GM21737 (cell line): ENCODE measurements around the gene ABHD17B.

ENCODE experiments used
- ATAC-seq: cut with Tn5 transposase; IDR thresholded peaks from one replicate; pipeline ENCODE4 v1.9.1; 2021; ENCODE audit warnings: mild to moderate bottlenecking, moderate library complexity; ENCODE audit not compliant: unreplicated experiment

ABHD17B gene

GRCh38 chr9:71879644-71880174 lies 31.3 kb downstream of the ABHD17B start:
- no peak for ATAC-seq

DNA sequence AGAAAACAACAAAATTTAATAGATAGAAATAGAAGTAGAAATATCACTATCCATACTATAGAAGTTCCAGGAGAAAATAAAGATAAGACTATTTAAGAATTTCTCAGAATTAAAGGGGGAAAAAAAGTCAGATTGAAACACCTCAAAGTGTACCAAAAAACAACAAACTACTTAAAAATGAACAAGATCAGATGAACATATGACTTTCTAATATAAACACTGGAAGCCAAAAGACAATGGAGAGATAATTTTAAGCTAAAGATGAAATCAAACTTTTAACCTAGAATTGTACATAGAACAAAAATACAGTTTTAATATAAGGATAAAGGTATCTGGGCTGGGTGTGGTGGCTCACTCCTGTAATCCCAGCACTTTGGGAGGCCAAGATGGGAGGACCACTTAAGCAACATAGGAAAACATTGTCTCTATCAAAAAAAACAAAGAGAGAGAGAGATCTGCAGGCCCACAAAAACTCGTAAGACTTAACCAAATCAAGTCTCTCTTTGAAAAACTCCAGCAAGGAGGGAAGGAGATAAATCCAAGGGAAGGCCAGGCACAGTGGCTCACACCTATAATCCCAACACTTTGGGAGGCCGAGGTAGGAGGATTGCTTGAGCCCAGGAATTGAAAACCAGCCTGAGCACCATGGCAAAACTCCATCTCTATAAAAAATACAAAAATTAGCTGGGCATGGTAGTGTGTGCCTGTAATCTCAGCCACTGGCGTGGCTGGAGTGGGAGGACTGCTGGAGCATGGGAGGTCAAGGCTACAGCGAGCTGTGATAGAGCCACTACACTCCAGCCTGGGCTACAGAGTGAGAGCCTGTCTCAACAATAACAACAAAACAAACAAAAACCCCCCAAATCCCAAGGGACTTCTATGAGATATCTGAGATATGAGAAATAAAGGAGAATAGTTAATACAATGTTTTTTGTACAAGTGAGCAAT lies 32.4 kb downstream of the ABHD17B start:
- ATAC-seq, result no peak

GRCh38 chr9:71876829-71877228 lies 34.2 kb downstream of the ABHD17B start:
- ATAC-seq, result no peak

DNA sequence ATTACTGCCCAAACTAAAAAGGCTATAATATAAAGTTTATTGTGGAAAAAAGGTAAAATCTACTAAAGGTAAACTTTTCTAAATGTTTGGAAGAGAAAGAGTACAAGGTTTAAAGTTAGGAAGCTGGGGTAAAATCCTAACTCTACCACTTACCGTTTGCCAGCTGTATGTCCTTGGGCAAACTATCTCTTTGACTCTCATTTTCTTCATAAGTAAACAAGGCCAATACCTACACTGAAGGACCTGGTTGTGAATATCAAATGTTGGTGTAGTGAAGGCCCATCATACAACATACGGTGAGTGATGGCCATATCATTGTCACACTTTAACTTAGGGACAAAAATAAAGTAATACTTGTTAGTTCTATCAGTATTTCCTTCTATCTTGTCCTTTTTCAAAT lies 34.9 kb downstream of the ABHD17B start:
- ATAC-seq, result no peak

- no peak for ATAC-seq
Observed at GRCh38 chr9:71875345-71875744, 35.6 kb downstream of the ABHD17B start.

DNA sequence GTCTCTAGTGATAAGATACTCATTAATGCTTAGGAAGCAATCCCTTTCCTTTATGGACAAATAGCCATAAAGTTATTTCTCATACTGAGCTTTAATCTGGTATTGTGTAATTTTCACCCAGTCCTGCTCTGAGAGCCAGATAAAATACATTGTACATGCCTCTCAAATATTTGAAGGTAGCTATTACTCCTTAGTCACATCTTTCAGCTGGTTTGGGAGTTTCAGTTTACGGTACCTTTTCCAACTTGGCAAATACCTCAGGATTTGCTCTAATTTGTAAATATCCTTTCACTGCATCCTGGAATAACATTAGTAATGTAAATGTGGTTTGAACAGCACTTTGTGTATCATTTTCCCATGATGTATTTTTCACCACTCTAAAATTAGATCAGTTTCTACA lies 47.4 kb downstream of the ABHD17B start:
- no peak for ATAC-seq

DNA sequence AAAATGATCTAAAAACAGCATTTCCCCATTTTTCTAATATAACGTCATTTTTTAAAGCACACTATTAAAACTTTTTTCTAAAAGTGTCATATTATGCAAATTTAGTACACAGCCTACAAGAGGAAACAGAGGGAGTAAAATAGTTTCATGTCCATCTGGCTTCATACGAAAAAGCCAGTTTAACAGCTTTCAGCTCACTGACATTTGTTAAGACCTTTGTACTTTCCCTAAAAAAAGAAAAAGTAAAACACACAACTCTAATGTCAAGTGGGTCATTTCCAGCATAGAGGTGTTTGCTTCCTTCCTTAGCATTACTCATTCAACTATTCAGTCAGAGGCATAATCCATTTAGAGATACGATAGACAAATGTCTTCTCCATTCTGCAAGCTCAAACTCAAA lies 49.4 kb downstream of the ABHD17B start:
- ATAC-seq, result no peak

GRCh38 chr9:71859939-71860338 lies 51.1 kb downstream of the ABHD17B start:
- ATAC-seq, result no peak

GRCh38 chr9:71858812-71859211 lies 52.2 kb downstream of the ABHD17B start:
- ATAC-seq, result peak; percentile 69

DNA sequence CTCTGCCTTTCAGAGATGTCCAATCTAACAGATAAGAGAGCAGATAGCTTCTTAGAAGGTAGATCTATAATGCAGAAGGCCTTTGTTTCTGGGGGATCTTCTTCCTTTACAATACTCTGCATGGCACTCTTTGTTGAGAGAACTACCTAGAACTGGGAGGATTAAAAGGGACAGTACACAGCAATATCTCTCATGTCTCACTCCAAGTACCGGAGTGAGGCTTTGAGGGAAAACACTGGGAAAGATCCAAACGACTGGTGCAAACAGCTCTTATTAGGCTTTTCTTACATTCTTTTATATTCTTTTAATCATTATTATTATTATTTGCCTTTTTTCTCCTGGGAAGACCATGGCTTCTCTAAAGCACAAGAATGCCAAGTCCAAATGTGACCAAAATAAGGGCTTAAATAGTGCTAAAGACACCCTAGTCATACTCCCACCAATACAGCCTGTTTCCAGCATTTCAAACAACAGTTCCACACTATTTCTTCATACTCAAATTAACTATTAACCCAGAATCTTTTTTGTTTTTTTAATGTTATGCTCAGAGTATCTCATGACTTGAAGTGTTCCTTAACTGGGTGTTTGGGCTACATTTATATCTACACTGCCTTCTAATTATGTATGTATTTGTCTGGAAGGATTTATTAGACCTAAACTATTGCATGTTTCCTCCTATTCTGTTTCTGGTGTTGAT lies 52.7 kb downstream of the ABHD17B start:
- ATAC-seq, result no peak

DNA sequence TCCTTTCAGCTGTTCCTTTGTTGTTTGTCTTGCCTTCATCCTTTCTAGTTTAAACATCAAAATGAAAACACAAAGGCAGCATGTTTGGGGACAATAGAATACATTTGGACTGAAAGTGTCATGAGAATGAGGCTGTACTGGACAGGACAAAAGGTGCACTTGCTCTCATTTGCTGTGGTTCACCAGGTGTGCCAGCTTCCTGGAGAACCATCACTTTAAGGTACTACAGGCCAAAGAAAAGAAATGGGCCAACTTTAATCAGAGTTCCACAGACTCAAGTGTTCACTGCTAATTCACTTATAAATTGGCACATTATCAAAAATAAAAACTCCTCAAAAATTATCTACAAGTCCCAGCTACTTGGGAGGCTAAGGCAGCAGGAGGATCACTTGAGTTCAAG lies 53.8 kb downstream of the ABHD17B start:
- ATAC-seq, result no peak

DNA sequence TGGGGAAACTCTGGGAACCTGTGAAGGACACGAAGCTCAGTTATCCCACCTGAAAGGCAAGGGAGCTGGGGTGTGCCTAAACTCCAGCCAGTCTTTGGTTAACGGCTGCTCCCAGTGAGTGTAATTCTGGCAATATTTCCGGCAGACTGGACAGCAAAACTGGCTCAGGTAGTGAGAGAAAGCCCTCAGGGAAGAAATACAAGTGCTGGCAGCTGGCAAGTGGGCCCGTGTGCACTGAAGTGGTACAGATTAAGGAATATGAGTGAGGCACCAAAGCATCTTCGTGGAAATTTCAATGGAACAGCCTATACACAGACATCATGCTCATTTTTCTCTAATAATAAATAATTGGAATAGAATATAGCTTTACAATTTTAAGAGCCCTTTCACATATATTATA lies 56.2 kb downstream of the ABHD17B start:
- no peak for ATAC-seq

DNA sequence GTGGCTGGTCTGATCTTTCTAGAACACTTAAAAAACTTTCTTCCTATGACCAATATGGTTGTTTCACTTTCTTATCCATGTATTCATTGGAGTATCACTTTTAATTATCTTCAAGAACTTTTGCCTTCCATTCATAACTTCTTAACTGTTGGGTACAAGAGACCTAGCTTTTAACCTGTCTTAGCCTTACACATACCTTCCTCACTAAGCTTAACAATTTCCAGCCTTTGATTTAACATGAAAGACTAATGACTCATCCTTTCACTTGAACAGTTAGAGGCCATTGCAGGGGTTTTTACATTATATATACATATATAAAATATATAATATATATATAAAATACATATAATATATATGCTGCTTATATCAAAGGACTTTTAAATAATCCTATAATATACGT lies 57.9 kb downstream of the ABHD17B start:
- ATAC-seq, result no peak

GRCh38 chr9:71850996-71851395 lies 60.0 kb downstream of the ABHD17B start:
- ATAC-seq, result no peak

- no peak for ATAC-seq
Observed at GRCh38 chr9:71847892-71848291, 63.1 kb downstream of the ABHD17B start.

DNA sequence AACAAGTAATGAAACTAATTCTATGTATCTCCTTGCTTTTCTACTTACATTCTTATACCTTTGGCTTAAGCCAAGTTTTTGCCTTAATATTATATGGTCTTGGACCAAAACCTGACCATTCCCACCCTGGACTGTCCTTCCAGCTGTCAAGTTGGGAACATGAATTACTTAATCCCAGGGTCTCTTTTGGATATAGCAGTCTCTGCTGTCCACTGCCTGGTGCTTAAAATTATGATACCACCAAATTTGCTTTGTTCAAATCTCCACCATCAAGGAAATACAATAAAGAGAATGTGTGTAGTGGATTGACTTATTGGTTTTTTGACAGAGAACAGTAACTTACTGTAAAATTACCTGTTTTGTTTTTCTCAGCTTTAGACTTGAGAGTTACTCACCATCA lies 66.2 kb downstream of the ABHD17B start:
- no peak for ATAC-seq

- no peak for ATAC-seq
Observed at GRCh38 chr9:71839668-71840067, 71.3 kb downstream of the ABHD17B start.

DNA sequence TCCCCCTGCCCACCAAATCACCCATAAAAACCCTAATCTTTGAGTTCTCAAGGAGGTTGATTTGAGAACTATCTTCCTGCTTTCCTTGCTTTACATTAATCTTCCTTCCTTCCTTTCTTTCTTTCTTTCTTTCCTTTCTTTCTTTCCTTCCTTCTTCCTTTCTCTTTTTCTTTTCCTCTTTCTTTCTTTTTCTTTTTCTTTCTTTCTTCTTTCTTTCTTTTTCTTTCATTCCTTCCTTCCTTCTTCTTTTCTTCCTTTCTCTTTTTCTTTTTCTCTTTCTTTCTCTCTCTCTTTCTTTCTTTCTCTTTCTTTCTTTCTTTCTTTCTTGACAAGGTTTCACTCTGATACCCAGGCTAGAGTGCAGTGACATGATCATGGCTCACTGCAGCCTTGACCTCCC lies 75.4 kb downstream of the ABHD17B start:
- ATAC-seq, result no peak

DNA sequence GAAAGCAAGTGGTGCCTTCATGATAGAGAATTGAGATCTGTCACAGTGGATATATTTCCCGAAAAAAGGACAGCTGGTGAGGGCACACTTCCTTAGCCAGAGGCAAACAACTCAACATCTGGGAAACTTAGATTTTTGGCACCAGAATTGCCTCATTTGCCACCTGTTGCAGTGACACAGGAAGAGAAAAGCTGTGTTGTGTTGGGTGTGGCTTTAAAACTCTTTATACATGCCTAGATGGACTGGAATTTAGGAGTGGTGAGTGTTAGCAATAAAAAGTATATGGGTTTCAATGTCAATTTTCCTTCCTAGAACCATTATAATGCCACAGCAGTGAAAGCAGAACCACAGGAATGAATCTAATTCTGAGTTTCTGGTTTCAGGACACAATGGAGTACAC lies 80.1 kb downstream of the ABHD17B start:
- no peak for ATAC-seq

GRCh38 chr9:71830153-71830552 lies 80.8 kb downstream of the ABHD17B start:
- no peak for ATAC-seq

DNA sequence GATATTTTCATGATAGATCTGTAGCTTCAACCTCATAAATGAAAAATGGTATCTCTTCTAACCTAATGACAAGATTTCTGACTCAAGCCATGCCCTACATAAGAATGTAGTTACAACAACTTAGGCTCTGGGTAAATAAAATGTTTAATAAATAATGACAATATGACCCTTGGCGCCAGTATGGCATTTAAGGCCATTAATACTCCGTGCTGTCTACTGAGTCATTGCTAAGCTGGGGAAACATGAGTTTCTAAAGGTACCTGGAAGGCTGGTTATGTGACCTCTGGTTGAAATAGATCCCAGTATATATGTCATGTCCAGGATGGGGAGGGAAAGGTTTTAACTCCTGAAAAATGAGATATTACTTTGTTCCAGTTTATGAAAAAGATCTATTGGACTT lies 84.7 kb downstream of the ABHD17B start:
- ATAC-seq, result no peak

DNA sequence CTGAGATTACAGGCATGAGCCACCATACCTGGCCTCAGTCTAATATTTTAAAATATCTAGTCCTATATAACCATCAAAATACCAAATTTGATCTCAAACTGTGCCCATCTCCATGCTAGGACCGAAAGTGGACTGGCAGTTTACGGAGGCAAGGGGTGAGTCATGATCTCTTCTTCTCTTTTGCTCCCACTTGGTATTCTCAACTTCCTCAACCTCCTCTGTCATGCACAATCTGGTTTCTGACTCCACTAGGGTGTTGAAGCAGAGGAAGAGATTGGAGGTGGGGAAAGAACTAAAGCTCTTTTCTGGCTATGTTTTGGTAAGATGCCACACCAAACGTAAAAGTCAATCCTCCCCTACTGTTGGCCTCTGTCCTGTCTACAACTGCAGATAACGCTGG lies 86.7 kb downstream of the ABHD17B start:
- no peak for ATAC-seq
